Smooth muscle cell (in vitro differentiated cells): Measurements from ENCODE around the gene UBXN2A. TPM values are rescaled to one million over a fixed set of nuclear protein-coding genes. Genes with fewer than 3 reads are reported as not detected.

Experiments
- DNase-seq: peaks from one replicate; lab custom pipeline; 2025; ENCODE audit not compliant: unreplicated experiment; lab: John Stamatoyannopoulos, UW
- H2AFZ ChIP-seq: fragments of 200-600 bp; sonication (generic); 2 replicates; pipeline ENCODE4 v1.6.0; 2016; ENCODE audit warnings: antibody characterized with exemption, low read depth, mild to moderate bottlenecking
- H3F3A ChIP-seq: fragments of 200-600 bp; sonication (generic); 2 replicates; pipeline ENCODE4 v1.6.0; 2017; ENCODE audit warnings: antibody characterized with exemption, low read depth
- H3K27ac ChIP-seq: fragments of 200-600 bp; sonication (generic); 2 replicates; pipeline ENCODE4 v1.5.1; 2016; ENCODE audit warnings: low read depth, mild to moderate bottlenecking
- H3K27me3 ChIP-seq: fragments of 200-600 bp; sonication (generic); 2 replicates; pipeline ENCODE4 v1.6.1; 2016; ENCODE audit warnings: low read depth, mild to moderate bottlenecking
- H3K36me3 ChIP-seq: fragments of 200-600 bp; sonication (generic); 2 replicates; pipeline ENCODE4 v1.5.1; 2016; ENCODE audit warnings: low read depth
- H3K4me1 ChIP-seq: fragments of 200-600 bp; sonication (generic); 2 replicates; pipeline ENCODE4 v1.5.1; 2016; ENCODE audit warnings: low read depth
- H3K4me2 ChIP-seq: fragments of 200-600 bp; sonication (generic); 2 replicates; pipeline ENCODE4 v1.6.0; 2016; ENCODE audit warnings: mild to moderate bottlenecking
- H3K4me3 ChIP-seq: fragments of 200-600 bp; sonication (generic); 2 replicates; pipeline ENCODE4 v1.5.1; 2016; ENCODE audit warnings: mild to moderate bottlenecking
- H3K79me2 ChIP-seq: fragments of 200-600 bp; sonication (generic); 2 replicates; pipeline ENCODE4 v1.6.0; 2016; ENCODE audit warnings: low read depth, mild to moderate bottlenecking
- H3K9ac ChIP-seq: fragments of 200-600 bp; sonication (generic); 2 replicates; pipeline ENCODE4 v1.6.0; 2016; ENCODE audit warnings: low read depth
- H3K9me3 ChIP-seq: fragments of 200-600 bp; sonication (generic); replicated peaks from 2 replicates; pipeline ENCODE4 v1.5.1; 2016; ENCODE audit warnings: low read depth
- H4K20me1 ChIP-seq: fragments of 200-600 bp; sonication (generic); 2 replicates; pipeline ENCODE4 v1.6.0; 2016; ENCODE audit warnings: low read depth
- CTCF ChIP-seq: fragments of 200-600 bp; sonication (generic); IDR thresholded peaks from 2 replicates; pipeline ENCODE4 v1.5.1; 2017; ENCODE audit warnings: borderline replicate concordance, mild to moderate bottlenecking, antibody characterized with exemption; ENCODE audit not compliant: insufficient read depth, poor library complexity, severe bottlenecking
- WGBS: methylation state at CpG from one replicate; pipeline ENCODE4 v1.1.7; 2016; ENCODE audit warnings: low lambda C conversion rate; 5-methylcytosine and 5-hydroxymethylcytosine counted together
- polyA plus RNA-seq: library from polyadenylated mRNA; unstranded; fragments of >200 nt; fragmentation: Nextera tagmentation; extraction: Ambion mirVana; gene quantifications from 2 replicates; pipeline ENCODE4 v1.2.1, GENCODE V29; 2016
- total RNA-seq: library from RNA; depleted of rRNA; stranded (reverse); fragments of >200 nt; gene quantifications from 2 replicates; pipeline ENCODE4 v1.2.3, GENCODE V29; 2014

UBXN2A gene
- total and polyA plus RNA-seq, 2 experiments from 2014 or later = 15.5 to 21.6 TPM

- Histone ChIP-seq H3K4me3 (peak within 1 kb of the TSS; percentile 54), H3K9me3 (no peaks in the 10 kb centered on the region), H3K27ac (no peak within 1 kb of the TSS), H2AFZ (no peak within 1 kb of the TSS), H3K27me3 (peaks cover 39% of the 10 kb centered on the region), H3K79me2 (no peaks in the 10 kb centered on the region), H3K9ac (no peak within 1 kb of the TSS), H4K20me1 (no peaks in the 10 kb centered on the region), H3K4me1 (no peaks in the 10 kb centered on the region), H3K36me3 (no peaks in the 10 kb centered on the region), H3K4me2 (peak within 1 kb of the TSS; percentile 91), H3F3A (no peaks in the 10 kb centered on the region)
- 19% methylated on average over 61 of the region's 75 CpGs for WGBS
- DNase-seq = no peak
- TF ChIP-seq CTCF = no peak
Observed at GRCh38 chr2:24009680-24010476, 69.6 kb downstream of the UBXN2A start, which contains the start of gene MFSD2B. Gene MFSD2B (plus strand): TSS chr2:24010085. CDS start chr2:24010097, 12 bp downstream.

GRCh38 chr2:24010477-24011249 lies 70.4 kb downstream of the UBXN2A start:
- H3K9me3 ChIP-seq = no peaks in the 10 kb centered on the region
- TF ChIP-seq CTCF = no peak
- H3K27me3 ChIP-seq = peaks cover 39% of the 10 kb centered on the region
- no peaks in the 10 kb centered on the region for H4K20me1 ChIP-seq
- H3K79me2 ChIP-seq = no peaks in the 10 kb centered on the region
- no peak overlapping the region for H3K9ac ChIP-seq
- H3K27ac ChIP-seq = no peak overlapping the region
- no peaks in the 10 kb centered on the region for H3K36me3 ChIP-seq
- no peak overlapping the region for H2AFZ ChIP-seq
- H3K4me2 ChIP-seq = peak overlapping the region; percentile 91
- 70% methylated on average over 37 of the region's 37 CpGs for WGBS
- no peak for DNase-seq
- H3K4me3 ChIP-seq = peak overlapping the region; percentile 54
- H3K4me1 ChIP-seq = no peaks in the 10 kb centered on the region
- H3F3A ChIP-seq = no peaks in the 10 kb centered on the region

GRCh38 chr2:24011250-24012104 lies 71.2 kb downstream of the UBXN2A start:
- H2AFZ ChIP-seq = no peak overlapping the region

More at GRCh38 chr2:24011250-24012104, 71.2 kb downstream of the UBXN2A start:
- Histone ChIP-seq H3K27ac (no peak overlapping the region), H3K36me3 (no peaks in the 10 kb centered on the region), H3K9me3 (no peaks in the 10 kb centered on the region), H3K9ac (no peak overlapping the region), H3K27me3 (peaks cover 39% of the 10 kb centered on the region), H3K79me2 (no peaks in the 10 kb centered on the region), H3F3A (no peaks in the 10 kb centered on the region), H3K4me1 (no peaks in the 10 kb centered on the region), H4K20me1 (no peaks in the 10 kb centered on the region), H3K4me3 (no peak overlapping the region), H3K4me2 (no peak overlapping the region)
- TF ChIP-seq CTCF = no peak
- no peak for DNase-seq
- 95% methylated on average over 6 of the region's 7 CpGs for WGBS
